ENCODE results near the gene CASP10.
"Not testable (repeated sequence)": the region's sequence is repeated elsewhere in the genome, so short reads cannot be mapped to it uniquely, and the experiment has no call there.

CASP10 gene, protein sequence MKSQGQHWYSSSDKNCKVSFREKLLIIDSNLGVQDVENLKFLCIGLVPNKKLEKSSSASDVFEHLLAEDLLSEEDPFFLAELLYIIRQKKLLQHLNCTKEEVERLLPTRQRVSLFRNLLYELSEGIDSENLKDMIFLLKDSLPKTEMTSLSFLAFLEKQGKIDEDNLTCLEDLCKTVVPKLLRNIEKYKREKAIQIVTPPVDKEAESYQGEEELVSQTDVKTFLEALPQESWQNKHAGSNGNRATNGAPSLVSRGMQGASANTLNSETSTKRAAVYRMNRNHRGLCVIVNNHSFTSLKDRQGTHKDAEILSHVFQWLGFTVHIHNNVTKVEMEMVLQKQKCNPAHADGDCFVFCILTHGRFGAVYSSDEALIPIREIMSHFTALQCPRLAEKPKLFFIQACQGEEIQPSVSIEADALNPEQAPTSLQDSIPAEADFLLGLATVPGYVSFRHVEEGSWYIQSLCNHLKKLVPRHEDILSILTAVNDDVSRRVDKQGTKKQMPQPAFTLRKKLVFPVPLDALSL

DNA sequence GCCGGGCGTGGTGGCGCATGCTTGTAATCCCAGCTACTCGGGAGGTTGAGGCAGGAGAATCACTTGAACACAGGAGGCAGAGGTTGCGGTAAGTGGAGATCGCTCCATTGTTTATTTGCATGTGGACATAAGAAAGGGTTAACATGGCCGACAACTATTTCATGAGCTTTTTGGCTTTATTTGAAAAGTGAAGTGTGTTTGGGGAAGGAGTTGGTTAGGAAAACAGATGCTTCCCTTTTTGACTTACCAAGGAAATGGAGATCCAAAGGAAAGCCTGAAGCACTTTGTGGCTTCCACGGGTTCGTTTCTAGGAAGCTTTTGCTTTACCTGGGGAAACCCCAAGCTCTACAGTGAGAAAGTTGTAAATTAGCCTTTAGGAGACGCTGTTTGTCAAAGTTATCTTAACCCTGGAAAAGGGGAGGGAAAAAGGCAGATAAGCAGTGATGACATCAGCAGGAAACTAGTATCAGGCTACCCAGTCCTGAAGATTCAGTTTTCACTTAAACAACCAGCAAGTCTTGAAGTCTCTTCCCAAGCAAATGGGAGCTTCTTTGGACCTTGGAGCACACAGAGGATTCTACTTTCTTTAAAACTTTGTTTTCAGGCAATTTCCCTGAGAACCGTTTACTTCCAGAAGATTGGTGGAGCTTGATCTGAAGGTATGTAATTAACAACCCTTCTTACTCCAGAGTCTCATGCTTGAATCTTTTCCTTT lies at the start of gene CASP10:
CASP10 (plus strand) TSS at position 492 of the 715 bp plus-strand sequence. CDS start 2,637 bp downstream, outside the sequence.
- Histone ChIP-seq H3K27ac (no peak within 1 kb of the TSS), H3K9me3 (no peaks in the 10 kb centered on the region), H3K4me1 (no peaks in the 10 kb centered on the region), H3K27me3 (peaks cover 0 to 3% of the 10 kb centered on the region in 2 donors), H3K4me3 (peak within 1 kb of the TSS; percentile 31 to 44), H3K36me3 (no peaks in the 10 kb centered on the region)
- DNase-seq = no peak
- intact Hi-C loops (cut with DNase I; ENCODE audit: low total_unique reads) = no loop called here
- TF ChIP-seq, protein P1, sequence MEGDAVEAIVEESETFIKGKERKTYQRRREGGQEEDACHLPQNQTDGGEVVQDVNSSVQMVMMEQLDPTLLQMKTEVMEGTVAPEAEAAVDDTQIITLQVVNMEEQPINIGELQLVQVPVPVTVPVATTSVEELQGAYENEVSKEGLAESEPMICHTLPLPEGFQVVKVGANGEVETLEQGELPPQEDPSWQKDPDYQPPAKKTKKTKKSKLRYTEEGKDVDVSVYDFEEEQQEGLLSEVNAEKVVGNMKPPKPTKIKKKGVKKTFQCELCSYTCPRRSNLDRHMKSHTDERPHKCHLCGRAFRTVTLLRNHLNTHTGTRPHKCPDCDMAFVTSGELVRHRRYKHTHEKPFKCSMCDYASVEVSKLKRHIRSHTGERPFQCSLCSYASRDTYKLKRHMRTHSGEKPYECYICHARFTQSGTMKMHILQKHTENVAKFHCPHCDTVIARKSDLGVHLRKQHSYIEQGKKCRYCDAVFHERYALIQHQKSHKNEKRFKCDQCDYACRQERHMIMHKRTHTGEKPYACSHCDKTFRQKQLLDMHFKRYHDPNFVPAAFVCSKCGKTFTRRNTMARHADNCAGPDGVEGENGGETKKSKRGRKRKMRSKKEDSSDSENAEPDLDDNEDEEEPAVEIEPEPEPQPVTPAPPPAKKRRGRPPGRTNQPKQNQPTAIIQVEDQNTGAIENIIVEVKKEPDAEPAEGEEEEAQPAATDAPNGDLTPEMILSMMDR (IDR thresholded peaks at IDR 0.05) = peak in 1 of 2 experiments; percentile 11

DNA sequence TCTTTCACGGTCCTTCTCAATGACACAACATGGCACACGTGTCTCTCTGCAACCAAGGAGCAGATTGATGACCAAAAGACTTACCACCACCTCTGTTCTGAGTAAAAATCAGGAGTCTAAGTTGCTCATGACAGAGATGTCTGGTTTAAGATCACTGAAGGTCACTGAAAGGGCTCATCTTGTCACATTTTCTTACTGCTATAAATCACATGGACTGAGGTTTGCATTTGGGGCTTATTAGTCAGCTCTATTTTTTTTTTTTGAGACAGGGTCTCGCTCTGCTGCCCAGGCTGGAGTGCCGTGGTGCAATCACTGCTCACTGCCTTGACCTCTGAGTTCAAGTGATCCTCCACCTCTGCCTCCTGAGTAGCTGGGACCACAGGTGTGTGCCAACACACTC lies 47.6 kb upstream of the CASP10 start:
- Histone ChIP-seq H3K4me1 (peaks cover 0 to 39% (median 19%) of the 10 kb centered on the region in 4 donors), H3K36me3 (peaks cover 56 to 79% (median 70%) of the 10 kb centered on the region in 3 donors), H3K27me3 (no peaks in the 10 kb centered on the region), H3K27ac (no peak overlapping the region), H3K9me3 (no peaks in the 10 kb centered on the region), H3K4me3 (no peak overlapping the region)
- no peak for DNase-seq
- TF ChIP-seq, protein P1 (IDR thresholded peaks at IDR 0.05) = no peak
- intact Hi-C loops (cut with DNase I; ENCODE audit: low total_unique reads) = no loop called here

DNA sequence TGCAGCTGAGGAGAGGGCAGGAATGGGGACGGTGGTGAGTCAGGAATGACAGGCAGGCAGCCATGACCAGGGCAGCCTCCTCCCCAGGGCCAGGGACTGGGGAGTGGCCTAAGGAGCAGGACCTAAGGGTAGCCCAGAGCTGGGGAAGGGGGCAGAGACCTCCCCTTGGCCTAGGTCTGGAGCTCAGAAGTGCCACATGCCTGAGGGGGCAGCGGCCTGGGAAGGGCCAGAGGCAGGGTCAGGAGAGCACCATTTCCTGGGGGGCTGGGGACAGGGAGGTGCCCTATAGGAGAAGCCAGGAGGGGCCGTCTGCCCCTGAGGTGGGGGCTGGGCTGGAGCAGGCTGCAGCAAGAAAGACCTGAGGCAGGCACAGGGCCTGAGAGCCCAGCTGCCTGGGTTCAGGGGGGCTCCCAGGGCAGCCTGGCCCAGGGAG lies 46.0 kb upstream of the CASP10 start:
- no peak for DNase-seq
- Histone ChIP-seq H3K36me3 (peaks cover 71 to 88% (median 81%) of the 10 kb centered on the region in 3 donors), H3K9me3 (no peaks in the 10 kb centered on the region), H3K27ac (no peak overlapping the region), H3K27me3 (no peaks in the 10 kb centered on the region), H3K4me1 (peaks cover 0 to 24% (median 9%) of the 10 kb centered on the region in 4 donors), H3K4me3 (no peak overlapping the region)
- TF ChIP-seq, protein P1 (IDR thresholded peaks at IDR 0.05) = no peak
- intact Hi-C loops (cut with DNase I; ENCODE audit: low total_unique reads) = no loop called here

DNA sequence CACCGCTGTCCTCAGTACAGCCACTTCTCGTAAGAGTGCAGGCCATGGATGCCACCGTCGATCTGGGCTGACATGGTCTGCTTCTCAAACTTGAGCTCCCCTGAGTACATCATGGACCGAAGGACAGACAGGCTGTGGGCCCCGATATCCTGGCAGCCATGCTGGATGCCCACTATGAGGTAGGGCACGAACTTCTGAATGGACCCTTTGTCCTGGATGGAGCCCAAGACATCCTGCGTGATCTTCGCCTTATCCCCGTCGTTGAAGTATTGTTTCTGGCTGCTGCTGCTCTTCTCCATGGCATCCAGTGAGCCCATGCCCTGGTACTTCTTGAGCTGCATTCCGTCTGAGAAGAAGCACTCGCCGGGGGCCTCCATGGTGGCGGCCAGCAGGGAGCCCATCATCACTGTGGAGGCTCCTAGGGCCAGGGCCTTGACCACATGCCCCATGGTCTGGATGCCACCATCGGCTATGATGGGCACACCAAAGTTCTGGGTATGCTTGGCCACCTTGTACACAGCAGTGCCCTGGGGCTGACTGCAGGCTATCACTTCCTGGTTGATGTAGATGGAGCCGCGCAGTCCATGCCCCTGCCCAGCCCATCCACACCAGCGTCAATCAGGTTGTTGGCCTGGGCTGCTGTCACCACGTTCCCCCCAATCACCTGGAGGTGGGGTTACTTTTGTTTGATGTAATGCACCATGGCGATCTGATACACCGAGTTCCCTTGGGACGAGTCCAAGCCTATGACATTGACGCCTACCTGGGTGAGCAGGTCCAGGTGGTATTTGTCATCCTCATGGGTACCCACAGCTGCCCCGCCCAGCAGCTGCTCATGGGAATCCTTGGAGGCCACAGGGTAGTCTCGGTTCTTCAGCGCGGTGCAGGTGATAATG lies 45.2 kb upstream of the CASP10 start:
- H3K27me3 ChIP-seq = no peaks in the 10 kb centered on the region
- H3K27ac ChIP-seq = no peak overlapping the region
- H3K36me3 ChIP-seq = peaks cover 76 to 95% (median 86%) of the 10 kb centered on the region in 3 donors
- TF ChIP-seq, protein P1 (IDR thresholded peaks at IDR 0.05) = no peak
- H3K4me1 ChIP-seq = peaks cover 0 to 19% (median 4%) of the 10 kb centered on the region in 4 donors
- H3K9me3 ChIP-seq = no peaks in the 10 kb centered on the region
- H3K4me3 ChIP-seq = no peak overlapping the region
- intact Hi-C loops (cut with DNase I; ENCODE audit: low total_unique reads) = no loop called here
- no peak for DNase-seq

DNA sequence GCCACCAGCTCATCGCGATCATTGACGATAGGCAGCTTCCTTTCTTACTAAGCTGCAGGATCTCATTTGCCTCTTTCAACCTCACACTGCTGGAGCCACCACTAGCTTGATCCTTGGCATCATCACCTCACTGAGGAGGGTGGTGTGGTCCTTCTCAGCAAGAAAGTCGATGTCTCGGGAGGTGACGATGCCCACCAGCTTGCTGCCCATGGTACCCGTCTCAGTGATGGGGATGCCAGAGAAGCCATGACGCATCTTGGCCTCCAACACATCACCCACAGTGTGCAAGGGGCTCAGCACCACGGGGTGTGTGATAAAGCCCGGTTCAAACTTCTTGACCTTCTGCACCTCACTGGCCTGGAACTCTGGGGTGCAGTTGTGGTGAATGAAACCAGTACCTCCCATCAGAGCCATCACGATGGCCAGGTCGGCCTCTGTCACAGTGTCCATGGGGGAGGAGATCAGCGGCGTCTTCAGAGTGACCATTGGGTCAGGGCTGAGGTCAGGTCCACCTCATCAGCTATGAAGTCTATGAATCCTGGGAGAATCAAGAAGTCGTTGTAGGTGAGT lies 44.5 kb upstream of the CASP10 start:
- intact Hi-C loops (cut with DNase I; ENCODE audit: low total_unique reads) = no loop called here
- Histone ChIP-seq H3K4me3 (no peak overlapping the region), H3K9me3 (no peaks in the 10 kb centered on the region), H3K27me3 (no peaks in the 10 kb centered on the region), H3K36me3 (peaks cover 80 to 95% (median 86%) of the 10 kb centered on the region in 3 donors), H3K27ac (no peak overlapping the region), H3K4me1 (peaks cover 0 to 12% (median 4%) of the 10 kb centered on the region in 4 donors)
- no peak for DNase-seq
- TF ChIP-seq, protein P1 (IDR thresholded peaks at IDR 0.05) = no peak

DNA sequence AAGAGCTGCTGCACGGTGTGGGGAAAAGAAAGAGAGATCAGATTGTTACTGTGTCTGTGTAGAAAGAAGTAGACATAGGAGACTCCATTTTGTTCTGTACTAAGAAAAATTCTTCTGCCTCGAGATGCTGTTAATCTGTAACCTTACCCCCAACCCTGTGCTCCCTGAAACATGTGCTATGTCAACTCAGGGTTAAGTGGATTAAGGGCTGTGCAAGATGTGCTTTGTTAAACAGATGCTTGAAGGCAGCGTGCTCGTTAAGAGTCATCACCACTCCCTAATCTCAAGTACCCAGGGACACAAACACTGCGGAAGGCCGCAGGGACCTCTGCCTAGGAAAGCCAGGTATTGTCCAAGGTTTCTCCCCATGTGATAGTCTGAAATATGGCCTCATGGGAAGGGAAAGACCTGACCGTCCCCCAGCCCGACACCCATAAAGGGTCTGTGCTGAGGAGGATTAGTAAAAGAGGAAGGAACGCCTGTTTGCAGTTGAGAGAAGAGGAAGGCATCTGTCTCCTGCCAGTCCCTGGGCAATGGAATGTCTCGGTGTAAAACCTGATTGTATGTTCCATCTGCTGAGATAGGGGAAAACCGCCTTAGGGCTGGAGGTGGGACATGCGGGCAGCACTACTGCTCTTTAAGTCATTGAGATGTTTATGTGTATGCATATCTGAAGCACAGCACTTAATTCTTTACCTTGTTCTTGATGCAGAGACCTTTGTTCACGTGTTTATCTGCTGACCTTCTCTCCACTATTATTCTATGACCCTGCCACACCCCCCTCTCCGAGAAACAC lies 43.8 kb upstream of the CASP10 start:
- H3K4me1 ChIP-seq; H3K4me3 ChIP-seq; H3K27ac ChIP-seq; H3K27me3 ChIP-seq; H3K9me3 ChIP-seq; DNase-seq; intact Hi-C loops (cut with DNase I; ENCODE audit: low total_unique reads): not testable (repeated sequence)
- H3K36me3 ChIP-seq = peaks cover 84 to 97% (median 87%) of the 10 kb centered on the region in 3 donors
